Heart right ventricle (tissue), 16 donors: ENCODE measurements around the gene DARS2. TPM values are rescaled to one million over a fixed set of nuclear protein-coding genes. Genes with fewer than 3 reads are reported as not detected.

Source experiments
- ATAC-seq, 8 donors: fragments of 200-7000 bp; cut with Tn5 transposase; one replicate each; pipeline ENCODE4 v1.9.1; 2020; ENCODE audit warnings: mild to moderate bottlenecking in 8 of 8, moderate library complexity in 8 of 8, moderate number of reproducible peaks in 1 of 8
- DNase-seq, 2 donors: peaks; one replicate each; pipeline ENCODE4 v3.0.0-alpha.2; 2020
- H3K27ac ChIP-seq, 10 donors: fragments of 200-600 bp; sonication (generic) in 2 of 10; one replicate each; pipeline versions ENCODE4 v1.5.0 to v1.8.0; 2020 to 2022; ENCODE audit warnings: mild to moderate bottlenecking in 3 of 10
- H3K27me3 ChIP-seq, 7 donors: fragments of 200-600 bp; one replicate each; pipeline ENCODE4 v1.8.0; 2021 to 2022; ENCODE audit warnings: mild to moderate bottlenecking in 2 of 7
- H3K36me3 ChIP-seq, 9 donors: fragments of 200-600 bp; sonication (generic) in 1 of 9; one replicate each; pipeline versions ENCODE4 v1.5.0 to v1.8.0; 2020 to 2022; ENCODE audit warnings: mild to moderate bottlenecking in 2 of 9
- H3K4me1 ChIP-seq, 9 donors: fragments of 200-600 bp; sonication (generic) in 1 of 9; one replicate each; pipeline versions ENCODE4 v1.5.0 to v1.8.0; 2020 to 2022; ENCODE audit warnings: mild to moderate bottlenecking in 4 of 9
- H3K4me3 ChIP-seq, 10 donors: fragments of 200-600 bp; sonication (generic) in 2 of 10; one replicate each; pipeline versions ENCODE4 v1.5.0 to v1.8.0; 2020 to 2022; ENCODE audit warnings: mild to moderate bottlenecking in 7 of 10, moderate library complexity in 2 of 10
- H3K9me3 ChIP-seq, 11 donors: fragments of 200-600 bp in 10 of 11; sonication (generic) in 2 of 11; one replicate each; pipeline versions ENCODE4 v1.5.0 to v1.8.0; 2013 to 2022; ENCODE audit warnings: mild to moderate bottlenecking in 2 of 11, control low read depth in 1 of 11, moderate library complexity in 1 of 11
- WGBS, 2 donors: extraction: QIAGEN DNeasy Blood & Tissue Kit; methylation state at CpG; one replicate each; pipeline ENCODE4 v1.1.7; 2013; ENCODE audit warnings: inconsistent platforms in 1 of 2; 5-methylcytosine and 5-hydroxymethylcytosine counted together
- intact Hi-C, 10 donors: fragments of 100-400 bp; cut with DNase I; formaldehyde crosslinking; loops; one replicate each; pipeline versions ENCODE4 v1.11.1 to v1.14.2; 2022
- long read RNA-seq, 3 donors: library from polyadenylated mRNA; unstranded; transcript quantifications; one replicate each; pipeline ENCODE4 v2.0.0, GENCODE V29; 2020 to 2021
- polyA plus RNA-seq, 2 donors: library from polyadenylated mRNA; stranded (reverse); fragments of 200-250 nt; gene quantifications; one replicate each; pipeline ENCODE4 v1.2.3, GENCODE V29; 2013
- total RNA-seq, 10 donors: library from RNA; stranded (reverse); fragmentation: NEBNext Ultra II Directional in 3 of 10; extraction: Animal tissue kit (Norgen Biotek cat#: 25700) in 3 of 10; gene quantifications; one replicate each; pipeline versions ENCODE4 v1.2.1 to v1.2.4, GENCODE V29; 2021 to 2023
- TF ChIP-seq, protein P1 (sequence below), 9 donors: fragments of 200-600 bp; sonication (generic) in 2 of 9; IDR thresholded peaks; one replicate each; pipeline versions ENCODE4 v1.5.0 to v1.8.0; 2021 to 2022; ENCODE audit warnings: antibody characterized with exemption in 9 of 9, mild to moderate bottlenecking in 5 of 9, moderate library complexity in 1 of 9
- donor health status: Arrhythmogenic right ventricular cardiomyopathy.
- donor health status: ischemic (EF 13 %, LVEDD 7.1; RV severe dilation, severe dysfunction).
- donor health status: healthy with polysubstance abuse.
- donor health status: DM: no; HTN: yes; CAD: no.
- donor health status: DM: no; HTN: no; CAD: no.
- donor health status: ischemic (EF 25% LVEDD 6.9; RV normal size, moderate dysfunction).
- donor health status: ischemic (EF 25% LVEDD 5.7; RV mildly dilated, moderate dysfunction).
- donor health status: healthy.
- donor health status: DM: yes; HTN: yes; CAD: no.
- donor health status: Ischemic cardiomyopathy.
- donor health status: ischemic (EF 35%, LVEDD 5.7; RV mildly dilated, moderate dysfunction).
- donor health status: nonischemic (EF 11% LVEDD 7.7; RV severe dilation, severe dysfunction).
- donor health status: DM: yes; HTN: yes; CAD: no.
- donor health status: PGD.
- donor health status: ischemic (EF 29% LVEDD 5.4; RV normal size, mild dysfunction).
- donor health status: nonischemic (EF 23%, LVEDD 6.1; RV moderate dilation, normal function).

The DARS2 gene, protein sequence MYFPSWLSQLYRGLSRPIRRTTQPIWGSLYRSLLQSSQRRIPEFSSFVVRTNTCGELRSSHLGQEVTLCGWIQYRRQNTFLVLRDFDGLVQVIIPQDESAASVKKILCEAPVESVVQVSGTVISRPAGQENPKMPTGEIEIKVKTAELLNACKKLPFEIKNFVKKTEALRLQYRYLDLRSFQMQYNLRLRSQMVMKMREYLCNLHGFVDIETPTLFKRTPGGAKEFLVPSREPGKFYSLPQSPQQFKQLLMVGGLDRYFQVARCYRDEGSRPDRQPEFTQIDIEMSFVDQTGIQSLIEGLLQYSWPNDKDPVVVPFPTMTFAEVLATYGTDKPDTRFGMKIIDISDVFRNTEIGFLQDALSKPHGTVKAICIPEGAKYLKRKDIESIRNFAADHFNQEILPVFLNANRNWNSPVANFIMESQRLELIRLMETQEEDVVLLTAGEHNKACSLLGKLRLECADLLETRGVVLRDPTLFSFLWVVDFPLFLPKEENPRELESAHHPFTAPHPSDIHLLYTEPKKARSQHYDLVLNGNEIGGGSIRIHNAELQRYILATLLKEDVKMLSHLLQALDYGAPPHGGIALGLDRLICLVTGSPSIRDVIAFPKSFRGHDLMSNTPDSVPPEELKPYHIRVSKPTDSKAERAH
- total RNA-seq (10 to 100 TPM; 11.3 to 22.8 (median 16.0) TPM), polyA plus RNA-seq (1 to 10 TPM; 5.0 to 7.2 TPM)
- long read RNA-seq, donor 1, transcript DARS2-201 (17 exons, 3,441 nt), result major isoform, 7 of 10 reads
- long read RNA-seq, donor 1, partial matches to known transcripts, result 1 of 10 reads
- long read RNA-seq, donor 1, other reads (novel, unspliced or antisense), result 0 of 10 reads
- long read RNA-seq, donor 2, transcript DARS2-201 (17 exons, 3,441 nt), result major isoform, 11 of 17 reads
- long read RNA-seq, donor 2, partial matches to known transcripts, result 0 of 17 reads
- long read RNA-seq, donor 2, other reads (novel, unspliced or antisense), result 3 of 17 reads
- long read RNA-seq, donor 3, transcript DARS2-201 (17 exons, 3,441 nt), result major isoform, 14 of 23 reads
- long read RNA-seq, donor 3, partial matches to known transcripts, result 1 of 23 reads
- long read RNA-seq, donor 3, other reads (novel, unspliced or antisense), result 1 of 23 reads

DNA sequence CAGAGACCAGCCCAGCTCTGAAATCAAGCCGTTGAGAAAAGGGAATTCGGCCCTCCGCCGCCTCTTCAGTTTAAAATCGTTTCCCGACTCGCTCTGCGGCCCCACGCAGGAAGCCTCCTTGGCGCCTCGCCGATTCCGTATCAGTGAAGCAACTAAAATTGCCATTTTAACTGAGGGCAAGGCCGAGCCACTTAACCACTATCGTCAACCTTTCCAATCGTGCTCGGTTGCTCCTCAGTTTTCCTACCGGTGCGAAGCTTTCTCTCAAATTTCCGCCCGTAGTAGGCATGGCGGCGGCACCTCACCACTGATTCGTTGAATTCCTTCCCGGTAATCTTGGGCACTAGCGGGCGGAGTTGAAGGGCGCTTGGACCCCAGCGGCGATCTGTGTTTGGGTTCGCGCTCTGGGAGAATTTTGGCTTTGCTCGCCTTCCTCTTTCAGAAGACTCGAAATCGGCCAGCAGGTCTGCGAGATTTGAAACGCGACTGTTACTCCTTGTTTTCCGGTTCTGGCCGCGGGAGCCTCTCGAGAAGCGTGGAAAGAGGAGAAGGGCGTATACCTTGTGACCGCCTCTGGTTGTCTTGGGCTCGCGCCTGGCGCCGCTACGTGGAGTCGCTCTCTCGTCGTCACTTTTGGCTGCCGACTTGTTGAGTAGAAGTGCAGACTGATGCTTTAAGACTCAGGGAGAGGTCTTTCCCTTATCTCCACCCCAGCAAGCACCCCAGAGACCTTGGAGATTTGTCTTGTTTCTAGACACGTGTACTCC is at the start of gene DARS2, which contains the start of gene CENPL:
TSS of gene DARS2 (plus strand) at position 359 of the 767 bp plus-strand sequence. CDS start 557 bp downstream, outside the sequence.
TSS of gene CENPL (minus strand) at position 569 of the 767 bp plus-strand sequence. CDS start 13,584 bp downstream, outside the sequence.
- WGBS, 2 donors, result 0% methylated on average over 55 of the region's 55 CpGs
- intact Hi-C loops, result loop anchor here (1.0 to 10.0 kb wide), 12 partner anchors 42 to 1080 kb away; partner anchors contain the start of genes PRDX6 (in 3 of the 10), GAS5 (in 2 of the 10) and ZBTB37 (in 1 of the 10)

DNA sequence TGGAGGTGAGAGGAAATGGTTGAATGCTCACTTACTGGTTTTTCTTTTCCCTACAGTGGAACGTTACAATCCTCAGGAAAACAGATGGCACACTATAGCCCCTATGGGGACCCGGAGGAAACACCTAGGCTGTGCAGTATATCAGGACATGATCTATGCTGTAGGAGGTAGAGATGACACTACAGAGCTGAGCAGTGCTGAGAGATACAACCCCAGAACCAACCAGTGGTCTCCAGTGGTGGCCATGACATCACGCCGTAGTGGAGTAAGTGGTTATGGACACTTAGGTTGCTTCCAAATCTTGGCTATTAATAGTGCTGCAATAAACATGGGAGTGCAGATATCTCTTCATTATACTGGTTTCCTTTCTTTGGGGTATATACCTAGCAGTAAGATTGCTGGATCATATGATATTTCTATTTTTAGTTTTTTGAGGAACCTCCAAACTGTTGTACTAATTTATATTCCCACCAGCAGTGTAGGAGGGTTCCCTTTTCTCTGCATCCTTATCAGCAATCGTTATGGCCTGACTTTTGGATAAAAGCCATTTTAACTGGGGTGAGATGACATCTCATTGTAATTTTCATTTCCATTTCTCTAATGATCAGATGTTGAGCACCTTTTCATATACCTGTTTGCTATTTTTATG is 48.8 kb upstream of the DARS2 start:
- DNase-seq (no peak), ATAC-seq (no peak)
- H3K4me3 ChIP-seq, result no peak overlapping the region
- 79 to 80% methylated on average over 5 of the region's 5 CpGs for whole genome bisulfite sequencing, 2 donors
- no peak overlapping the region for H3K27ac ChIP-seq
- peaks cover 0 to 11% (median 7%) of the 10 kb centered on the region in 11 donors for H3K9me3 ChIP-seq
- H3K4me1 ChIP-seq, result no peaks in the 10 kb centered on the region
- intact Hi-C loops, result no loop called here
- TF ChIP-seq, protein P1, sequence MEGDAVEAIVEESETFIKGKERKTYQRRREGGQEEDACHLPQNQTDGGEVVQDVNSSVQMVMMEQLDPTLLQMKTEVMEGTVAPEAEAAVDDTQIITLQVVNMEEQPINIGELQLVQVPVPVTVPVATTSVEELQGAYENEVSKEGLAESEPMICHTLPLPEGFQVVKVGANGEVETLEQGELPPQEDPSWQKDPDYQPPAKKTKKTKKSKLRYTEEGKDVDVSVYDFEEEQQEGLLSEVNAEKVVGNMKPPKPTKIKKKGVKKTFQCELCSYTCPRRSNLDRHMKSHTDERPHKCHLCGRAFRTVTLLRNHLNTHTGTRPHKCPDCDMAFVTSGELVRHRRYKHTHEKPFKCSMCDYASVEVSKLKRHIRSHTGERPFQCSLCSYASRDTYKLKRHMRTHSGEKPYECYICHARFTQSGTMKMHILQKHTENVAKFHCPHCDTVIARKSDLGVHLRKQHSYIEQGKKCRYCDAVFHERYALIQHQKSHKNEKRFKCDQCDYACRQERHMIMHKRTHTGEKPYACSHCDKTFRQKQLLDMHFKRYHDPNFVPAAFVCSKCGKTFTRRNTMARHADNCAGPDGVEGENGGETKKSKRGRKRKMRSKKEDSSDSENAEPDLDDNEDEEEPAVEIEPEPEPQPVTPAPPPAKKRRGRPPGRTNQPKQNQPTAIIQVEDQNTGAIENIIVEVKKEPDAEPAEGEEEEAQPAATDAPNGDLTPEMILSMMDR (IDR thresholded peaks at IDR 0.05), result no peak
- peaks cover 0 to 98% (median 33%) of the 10 kb centered on the region in 9 donors for H3K36me3 ChIP-seq
- no peaks in the 10 kb centered on the region for H3K27me3 ChIP-seq

More for the DNA sequence above, at the start of gene DARS2, which contains the start of gene CENPL:
- ATAC-seq (peak; percentile 96 to 100 (median 99)), DNase-seq (peak; percentile 96 to 98)
- Histone ChIP-seq H3K27ac (peak within 1 kb of the TSS; percentile 77 to 95 (median 92)), H3K36me3 (peaks cover 0 to 15% (median 0%) of the 10 kb centered on the region in 9 donors), H3K27me3 (no peaks in the 10 kb centered on the region), H3K4me3 (peak within 1 kb of the TSS; percentile 56 to 93 (median 71)), H3K4me1 (peaks cover 0 to 36% (median 7%) of the 10 kb centered on the region in 9 donors), H3K9me3 (no peaks in the 10 kb centered on the region)
- TF ChIP-seq, protein P1 (IDR thresholded peaks at IDR 0.05), result no peak

DNA sequence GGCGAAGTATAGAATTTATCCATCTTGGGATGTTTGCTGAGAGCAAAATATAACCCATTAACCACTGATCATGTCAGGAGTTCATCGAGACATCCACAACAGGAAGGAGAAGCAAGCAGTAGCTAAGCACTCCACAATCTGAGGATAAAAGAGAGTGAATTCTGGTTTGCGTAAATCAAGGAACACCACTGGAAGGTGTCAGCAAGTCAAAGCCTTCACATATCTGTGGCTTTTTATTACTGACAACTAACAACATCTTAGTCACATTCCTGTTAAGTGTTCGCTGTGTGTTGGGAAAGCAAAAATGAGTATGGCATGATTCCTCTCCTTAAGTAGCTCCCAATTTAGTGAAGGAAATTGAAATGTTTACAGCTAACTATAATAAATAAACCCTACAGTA is 44.5 kb upstream of the DARS2 start:
- H3K27ac ChIP-seq, result no peak overlapping the region
- ATAC-seq, result no peak
- intact Hi-C loops, result no loop called here
- H3K9me3 ChIP-seq, result peaks cover 0 to 11% (median 7%) of the 10 kb centered on the region in 11 donors
- H3K27me3 ChIP-seq, result no peaks in the 10 kb centered on the region
- no peaks in the 10 kb centered on the region for H3K4me1 ChIP-seq
- 90 to 97% methylated on average over 4 of the region's 4 CpGs for WGBS, 2 donors
- TF ChIP-seq, protein P1 (IDR thresholded peaks at IDR 0.05), result no peak
- no peak overlapping the region for H3K4me3 ChIP-seq
- DNase-seq, result no peak
- peaks cover 0 to 99% (median 56%) of the 10 kb centered on the region in 9 donors for H3K36me3 ChIP-seq
